8988T (cell line): ENCODE measurements around the gene FBXO41.

Experiments used
- DNase-seq: peaks from one replicate; pipeline ENCODE4 v3.0.0; 2011

FBXO41 gene

GRCh38 chr2:73284296-73285158 lies at the start of gene FBXO41:
Gene FBXO41 (minus strand): TSS chr2:73284478. CDS start chr2:73269630, 14,848 bp downstream.
- DNase-seq: no peak

GRCh38 chr2:73334045-73334444 lies 49.8 kb upstream of the FBXO41 start:
- DNase-seq: no peak

GRCh38 chr2:73333564-73333963 lies 49.3 kb upstream of the FBXO41 start:
- no peak for DNase-seq

GRCh38 chr2:73324126-73324725 lies 39.9 kb upstream of the FBXO41 start:
- no peak for DNase-seq

GRCh38 chr2:73323551-73323950 lies 39.3 kb upstream of the FBXO41 start:
- DNase-seq: no peak

- DNase-seq: no peak
These were observed 30.2 kb upstream of the FBXO41 start for GRCh38 chr2:73314441-73314840.

- no peak for DNase-seq
These were observed 23.4 kb upstream of the FBXO41 start for GRCh38 chr2:73307720-73308119.

- DNase-seq: no peak
These were observed 17.4 kb upstream of the FBXO41 start for GRCh38 chr2:73301636-73302035.

GRCh38 chr2:73300926-73301325 lies 16.6 kb upstream of the FBXO41 start:
- no peak for DNase-seq

- no peak for DNase-seq
These were observed 13.3 kb upstream of the FBXO41 start for GRCh38 chr2:73297586-73297985.

- DNase-seq: no peak
These were observed 12.9 kb upstream of the FBXO41 start for GRCh38 chr2:73297151-73297559.

GRCh38 chr2:73295751-73296400 lies 11.6 kb upstream of the FBXO41 start:
- DNase-seq: no peak

GRCh38 chr2:73294239-73294638 lies 10.0 kb upstream of the FBXO41 start:
- DNase-seq: no peak

- peak; percentile 100 for DNase-seq
These were observed 9.4 kb upstream of the FBXO41 start, which contains the start of gene EGR4 for GRCh38 chr2:73293534-73294171. Gene EGR4 (minus strand): TSS chr2:73293548. CDS start chr2:73293317, 231 bp downstream.

- peak; percentile 66 for DNase-seq
These were observed 8.7 kb upstream of the FBXO41 start for GRCh38 chr2:73292906-73293533.

GRCh38 chr2:73292316-73292905 lies 8.1 kb upstream of the FBXO41 start:
- DNase-seq: peak; percentile 62

GRCh38 chr2:73291461-73292315 lies 7.4 kb upstream of the FBXO41 start:
- peak; percentile 63 for DNase-seq

- DNase-seq: no peak
These were observed 6.8 kb upstream of the FBXO41 start for GRCh38 chr2:73291093-73291460.

- DNase-seq: no peak
These were observed 6.0 kb upstream of the FBXO41 start for GRCh38 chr2:73290049-73290839.

GRCh38 chr2:73289304-73289703 lies 5.0 kb upstream of the FBXO41 start:
- no peak for DNase-seq
